Aortic smooth muscle cell (primary cell): Measurements from ENCODE around the gene NOS2. TPM values are rescaled to one million over a fixed set of nuclear protein-coding genes. Genes with fewer than 3 reads are reported as not detected.

ENCODE experiments used
- total RNA-seq: library from RNA; depleted of rRNA; stranded (reverse); fragments of >200 nt; gene quantifications from 2 replicates; pipeline ENCODE4 v1.2.3, GENCODE V29; 2014

Gene NOS2
- under 0.01 and 0.13 TPM in 2 replicates for total RNA-seq

DNA sequence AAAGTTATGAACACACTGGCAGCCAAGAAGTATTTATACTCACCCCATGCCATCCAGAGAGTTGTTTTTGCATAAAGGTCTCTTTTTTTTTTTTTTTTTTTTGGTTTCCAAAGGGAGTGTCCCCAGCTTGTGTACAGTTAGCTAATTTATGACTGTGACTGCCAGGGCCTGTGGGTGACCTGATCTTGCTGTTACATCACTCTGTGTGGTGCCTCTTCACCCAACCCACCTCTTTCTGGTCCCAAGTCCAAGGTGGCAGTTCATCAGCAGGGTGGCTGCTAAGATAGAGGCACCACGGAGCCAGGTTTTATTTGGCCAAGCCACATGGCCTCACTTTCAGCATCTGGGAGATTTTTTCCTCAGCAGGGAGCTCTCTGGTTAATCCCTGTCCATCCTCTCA, at the start of gene NOS2:
NOS2 (minus strand) TSS at position 8 of the 400 bp plus-strand sequence. CDS start 1,720 bp downstream, outside the sequence.

Other genes starting within 250 kb of the NOS2 start
- 3.0 and 3.2 TPM in 2 replicates for gene LGALS9, start 169.3 kb downstream of the NOS2 start, total RNA-seq
- 5.7 and 8.6 TPM in 2 replicates for gene LYRM9, start 92.8 kb upstream of the NOS2 start, total RNA-seq
- gene NLK, start 242.1 kb upstream of the NOS2 start, total RNA-seq: 12.2 and 15.7 TPM in 2 replicates